Upper lobe of left lung (tissue), 6 donors: ENCODE results near the gene GRK5. TPM values are rescaled to one million over a fixed set of nuclear protein-coding genes. Genes with fewer than 3 reads are reported as not detected.

Source experiments
- ATAC-seq, 2 donors: fragments of 200-7000 bp; cut with Tn5 transposase; one replicate each; pipeline ENCODE4 v1.9.1; 2022; ENCODE audit warnings: mild to moderate bottlenecking in 2 of 2, moderate library complexity in 2 of 2; ENCODE audit not compliant: low FRiP score in 2 of 2
- DNase-seq, 2 donors: peaks; one replicate each; pipeline ENCODE4 v3.0.0-alpha.2; 2019 to 2020
- H3K27ac ChIP-seq, 4 donors: fragments of 200-600 bp; sonication (generic); one replicate each; pipeline ENCODE4 v1.5.1; 2016 to 2019
- H3K27me3 ChIP-seq, 4 donors: fragments of 200-600 bp; sonication (generic); one replicate each; pipeline ENCODE4 v1.5.1; 2017 to 2019
- H3K36me3 ChIP-seq, 4 donors: fragments of 200-600 bp; sonication (generic); one replicate each; pipeline ENCODE4 v1.5.1; 2016 to 2019
- H3K4me1 ChIP-seq, 4 donors: fragments of 200-600 bp; sonication (generic); one replicate each; pipeline ENCODE4 v1.5.1; 2018 to 2019
- H3K4me3 ChIP-seq, 4 donors: fragments of 200-600 bp; sonication (generic); one replicate each; pipeline ENCODE4 v1.5.1; 2017 to 2019; ENCODE audit warnings: mild to moderate bottlenecking in 2 of 4, moderate library complexity in 1 of 4
- H3K9me3 ChIP-seq, 4 donors: fragments of 200-600 bp; sonication (generic); one replicate each; pipeline ENCODE4 v1.5.1; 2018 to 2019
- CTCF ChIP-seq, 6 experiments: fragments of 450-650 bp in 4 of 6; fragments of 200-600 bp in 2 of 6; sonication (generic) in 2 of 6; IDR thresholded peaks; one replicate each; pipeline ENCODE4 v1.5.1; 2016 to 2019; ENCODE audit warnings: antibody characterized with exemption in 6 of 6
- EP300 ChIP-seq, 4 donors: sonication (generic); formaldehyde crosslinking; IDR thresholded peaks; one replicate each; pipeline ENCODE4 v1.5.1; 2017; ENCODE audit warnings: antibody characterized with exemption in 4 of 4, control low read depth in 2 of 4
- POLR2A ChIP-seq, 4 donors: fragments of 450-650 bp; IDR thresholded peaks; one replicate each; pipeline ENCODE4 v1.5.1; 2016 to 2017; ENCODE audit warnings: antibody characterized with exemption in 4 of 4, mild to moderate bottlenecking in 2 of 4
- POLR2AphosphoS5 ChIP-seq, 2 donors: sonication (generic); formaldehyde crosslinking; IDR thresholded peaks; one replicate each; pipeline ENCODE4 v1.5.1; 2017; ENCODE audit warnings: antibody characterized with exemption in 2 of 2
- WGBS, 2 donors: methylation state at CpG; one replicate each; pipeline ENCODE4 v1.1.5; 2017 to 2018; 5-methylcytosine and 5-hydroxymethylcytosine counted together
- total RNA-seq, 6 donors: library from RNA; depleted of rRNA in 4 of 6; stranded (reverse); fragments of >200 nt in 4 of 6; gene quantifications; one replicate each; pipeline versions ENCODE4 v1.1.0 to v1.2.1, GENCODE V29; 2016 to 2021
- donor health status: DM: no; HTN: no; CAD: no; lungs with moderate emphysema.
- donor health status: DM: no; HTN: yes; CAD: no; lungs with severe emphysema.

GRK5 gene
- total RNA-seq, 6 donors from 2014 or later = 38.6 to 80.9 (median 61.1) TPM

- no peaks in the 10 kb centered on the region for H3K27me3 ChIP-seq
- peak overlapping the region in 1 of 4 donors; percentile 55 for H3K27ac ChIP-seq
- no peak for ATAC-seq
- 45 to 62% methylated on average over 4 of the region's 4 CpGs for WGBS, 2 donors
- H3K4me1 ChIP-seq = peaks cover 22 to 27% (median 24%) of the 10 kb centered on the region in 4 donors
- no peaks in the 10 kb centered on the region for H3K9me3 ChIP-seq
- peaks cover 0 to 20% (median 9%) of the 10 kb centered on the region in 4 donors for H3K36me3 ChIP-seq
- no peak for DNase-seq
- no peak overlapping the region for H3K4me3 ChIP-seq
- TF ChIP-seq POLR2AphosphoS5 (IDR thresholded peaks at IDR 0.05) = no peak
- TF ChIP-seq EP300 (IDR thresholded peaks at IDR 0.05) = no peak
- TF ChIP-seq CTCF (IDR thresholded peaks at IDR 0.05) = no peak
These were observed 170.1 kb downstream of the GRK5 start for GRCh38 chr10:119377451-119377957.

GRCh38 chr10:119377958-119378736 lies 170.8 kb downstream of the GRK5 start:
- 85 to 86% methylated on average over 28 to 29 of the region's 29 CpGs for WGBS, 2 donors
- peak overlapping the region in 3 of 4 donors; percentile 20 to 55 (median 30) for H3K27ac ChIP-seq
- peaks cover 21 to 27% (median 24%) of the 10 kb centered on the region in 4 donors for H3K4me1 ChIP-seq
- no peak overlapping the region for H3K4me3 ChIP-seq
- TF ChIP-seq POLR2A (IDR thresholded peaks at IDR 0.05) (no peak), CTCF (IDR thresholded peaks at IDR 0.05) (no peak), EP300 (IDR thresholded peaks at IDR 0.05) (no peak), POLR2AphosphoS5 (IDR thresholded peaks at IDR 0.05) (no peak)
- DNase-seq = no peak
- peak in 1 of 2 donors; percentile 12 for ATAC-seq
- H3K9me3 ChIP-seq = no peaks in the 10 kb centered on the region
- peaks cover 0 to 20% (median 9%) of the 10 kb centered on the region in 4 donors for H3K36me3 ChIP-seq
- no peaks in the 10 kb centered on the region for H3K27me3 ChIP-seq

GRCh38 chr10:119378737-119379067 lies 171.3 kb downstream of the GRK5 start:
- 84 to 96% methylated on average over 5 to 8 of the region's 8 CpGs for WGBS, 2 donors
- no peak overlapping the region for H3K4me3 ChIP-seq
- H3K27me3 ChIP-seq = no peaks in the 10 kb centered on the region
- peaks cover 23 to 27% (median 25%) of the 10 kb centered on the region in 4 donors for H3K4me1 ChIP-seq
- peaks cover 0 to 20% (median 9%) of the 10 kb centered on the region in 4 donors for H3K36me3 ChIP-seq
- peak overlapping the region in 3 of 4 donors; percentile 20 to 55 (median 30) for H3K27ac ChIP-seq
- no peak for ATAC-seq
- TF ChIP-seq EP300 (IDR thresholded peaks at IDR 0.05) = no peak
- DNase-seq = no peak
- no peaks in the 10 kb centered on the region for H3K9me3 ChIP-seq

- peaks cover 0 to 20% (median 9%) of the 10 kb centered on the region in 4 donors for H3K36me3 ChIP-seq
- DNase-seq (no peak), ATAC-seq (no peak)
- H3K27ac ChIP-seq = peak overlapping the region in 1 of 4 donors; percentile 55
- 93 to 95% methylated on average over 9 to 10 of the region's 10 CpGs for WGBS, 2 donors
- H3K4me1 ChIP-seq = peaks cover 19 to 26% (median 21%) of the 10 kb centered on the region in 4 donors
- no peak overlapping the region for H3K4me3 ChIP-seq
- H3K9me3 ChIP-seq = no peaks in the 10 kb centered on the region
- H3K27me3 ChIP-seq = no peaks in the 10 kb centered on the region
- TF ChIP-seq POLR2A (IDR thresholded peaks at IDR 0.05) = no peak
- TF ChIP-seq EP300 (IDR thresholded peaks at IDR 0.05) = no peak
- no peak for TF ChIP-seq POLR2AphosphoS5 (IDR thresholded peaks at IDR 0.05)
- TF ChIP-seq CTCF (IDR thresholded peaks at IDR 0.05) = no peak
These were observed 172.2 kb downstream of the GRK5 start for GRCh38 chr10:119379466-119380071.

- no peak for TF ChIP-seq EP300 (IDR thresholded peaks at IDR 0.05)
- TF ChIP-seq POLR2AphosphoS5 (IDR thresholded peaks at IDR 0.05) = no peak
- TF ChIP-seq POLR2A (IDR thresholded peaks at IDR 0.05) = no peak
- TF ChIP-seq CTCF (IDR thresholded peaks at IDR 0.05) = no peak
- WGBS, 2 donors = 73 to 74% methylated on average over 11 of the region's 11 CpGs
These were observed 175.9 kb downstream of the GRK5 start for GRCh38 chr10:119383174-119383856.

More at GRCh38 chr10:119383174-119383856, 175.9 kb downstream of the GRK5 start:
- Histone ChIP-seq H3K27ac (peak overlapping the region in 1 of 4 donors; percentile 8), H3K4me1 (peaks cover 2 to 10% (median 4%) of the 10 kb centered on the region in 4 donors), H3K9me3 (no peaks in the 10 kb centered on the region), H3K4me3 (no peak overlapping the region), H3K36me3 (peaks cover 0 to 26% (median 9%) of the 10 kb centered on the region in 4 donors), H3K27me3 (no peaks in the 10 kb centered on the region)
- DNase-seq = no peak
- ATAC-seq = no peak
